ENCODE results near the gene PARD3B.

The PARD3B gene

GRCh38 chr2:204590063-204590462, 44.8 kb downstream of the PARD3B start:
- no peak for DNase-seq

DNA sequence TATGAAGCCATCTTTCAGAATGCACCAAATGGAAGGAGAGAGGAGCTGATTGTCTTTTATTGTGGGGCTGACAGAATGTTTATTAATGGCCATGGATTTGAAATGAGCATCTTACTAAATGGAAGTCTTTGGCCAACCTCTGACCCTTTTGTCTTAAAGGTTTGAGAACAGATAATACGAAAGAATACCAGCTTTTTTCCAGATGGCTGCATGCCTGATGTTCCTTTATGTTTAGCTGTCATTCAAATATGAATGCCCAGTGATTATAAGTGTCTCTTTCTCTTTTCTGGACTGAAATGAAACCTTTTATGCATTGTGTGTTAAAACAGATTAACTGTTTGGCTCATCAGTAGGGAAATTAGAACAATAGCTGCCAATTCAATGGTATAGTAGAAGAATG, 46.0 kb downstream of the PARD3B start:
- DNase-seq: no peak

GRCh38 chr2:204604061-204604460, 58.8 kb downstream of the PARD3B start:
- DNase-seq: no peak

GRCh38 chr2:204608237-204608939, 63.1 kb downstream of the PARD3B start:
- no peak for DNase-seq

DNA sequence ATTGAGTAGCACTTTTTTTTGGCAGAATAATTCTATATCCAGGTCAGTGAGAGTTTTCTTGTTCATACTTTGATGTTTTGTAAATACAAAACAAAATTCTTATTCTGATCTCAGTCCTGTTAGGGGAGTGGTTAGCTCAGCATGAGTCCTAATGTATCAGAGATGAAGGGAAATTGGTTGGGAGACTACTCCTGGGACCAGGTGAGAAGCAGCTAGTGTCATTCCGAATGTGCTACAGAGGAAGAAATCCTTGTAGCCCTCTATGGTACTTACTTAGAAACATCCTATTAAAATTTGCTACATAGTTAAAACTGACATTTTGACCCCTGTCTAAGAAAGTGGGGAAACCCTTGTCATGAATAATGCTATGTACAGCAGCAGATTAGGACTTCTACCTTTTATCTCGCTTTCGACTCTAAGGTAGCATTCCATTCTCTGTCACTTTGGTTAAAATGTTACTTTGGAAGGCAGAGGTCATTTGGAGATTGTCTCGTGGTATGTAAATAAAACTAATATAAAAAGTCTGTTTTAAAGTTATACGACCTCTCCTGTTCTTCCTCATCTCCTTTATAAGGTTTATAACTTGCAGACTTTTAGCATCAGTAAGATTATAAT, 65.8 kb downstream of the PARD3B start:
- no peak for DNase-seq

- DNase-seq: no peak
These were observed 66.5 kb downstream of the PARD3B start for GRCh38 chr2:204611764-204612163.

GRCh38 chr2:204613635-204614034, 68.4 kb downstream of the PARD3B start:
- no peak for DNase-seq

DNA sequence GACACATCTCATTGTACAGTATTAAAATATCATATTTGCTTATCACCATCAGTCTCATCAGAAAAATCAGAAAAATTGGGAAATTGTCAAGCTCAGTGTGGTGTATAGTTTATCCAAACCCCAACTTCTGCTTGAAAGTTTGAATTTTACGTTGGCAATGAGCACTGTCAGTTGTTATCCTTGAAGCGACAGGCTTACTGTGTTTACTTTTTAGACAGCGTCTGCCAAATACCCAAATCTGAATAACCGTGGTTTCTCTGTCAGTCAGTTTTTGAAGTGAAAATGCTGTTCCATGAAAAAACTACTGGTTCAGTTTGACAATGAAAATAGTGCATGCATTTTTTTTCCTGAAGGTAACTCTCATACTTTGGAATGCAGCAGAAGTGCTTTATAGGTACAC, 70.2 kb downstream of the PARD3B start:
- DNase-seq: no peak

- no peak for DNase-seq
These were observed 79.9 kb downstream of the PARD3B start for GRCh38 chr2:204625135-204625534.

- DNase-seq: no peak
These were observed 83.8 kb downstream of the PARD3B start for GRCh38 chr2:204628926-204629712.

DNA sequence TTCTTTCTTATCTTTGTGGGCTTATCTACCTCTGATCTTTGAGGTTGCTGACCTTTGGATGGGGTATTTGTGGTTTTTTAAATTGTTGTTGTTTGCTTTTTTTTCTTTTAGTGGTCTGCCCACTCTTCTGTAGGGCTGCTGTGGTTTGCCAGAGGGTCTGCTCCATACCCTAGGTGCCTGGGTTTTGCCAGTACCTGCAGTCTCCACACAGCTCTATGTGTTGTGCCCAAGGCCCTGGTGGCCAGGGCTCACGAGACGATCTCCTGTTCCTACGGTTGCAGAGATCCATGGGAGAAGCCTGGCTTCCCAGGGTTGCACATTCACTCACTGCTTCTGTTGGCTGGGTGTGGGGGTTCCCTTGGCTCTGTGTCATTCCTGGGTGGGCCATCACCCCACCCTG, 87.1 kb downstream of the PARD3B start:
- DNase-seq: no peak

DNA sequence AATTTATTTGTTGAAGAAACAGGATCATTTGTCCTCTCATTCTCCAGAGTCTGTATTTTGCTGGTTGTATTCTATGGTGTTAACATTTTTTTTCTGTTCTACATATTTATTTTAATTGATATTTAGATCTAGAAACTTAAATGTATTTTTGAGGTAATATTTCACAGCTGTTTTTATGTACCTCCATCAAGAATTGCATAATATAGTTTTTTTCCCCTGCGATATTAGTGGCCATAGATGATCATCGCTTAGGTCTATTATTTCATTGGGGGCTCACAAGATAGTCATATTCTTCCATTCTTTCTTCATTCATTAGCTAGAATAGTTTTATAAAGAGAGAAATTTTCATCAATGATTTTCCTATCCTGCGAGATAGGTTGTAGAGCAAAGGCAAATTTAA, 89.3 kb downstream of the PARD3B start:
- no peak for DNase-seq

DNA sequence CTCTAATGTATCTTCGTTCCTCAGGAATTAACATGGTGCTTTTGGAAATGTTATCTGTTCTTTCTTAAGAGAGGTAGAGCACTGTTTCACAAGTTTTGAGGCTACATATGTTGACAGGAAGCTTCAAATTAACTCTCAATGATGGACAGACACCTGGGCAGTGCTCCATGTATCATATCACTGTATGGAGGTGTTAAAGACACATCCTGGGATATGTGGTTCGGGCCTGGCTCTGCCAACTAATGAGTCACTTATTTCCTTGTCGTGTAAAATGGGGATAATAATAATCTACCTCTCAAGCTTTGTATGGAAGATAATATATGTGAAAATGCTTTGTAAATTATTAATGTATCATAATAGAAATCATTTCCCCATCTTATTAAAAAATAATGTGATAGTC, 90.2 kb downstream of the PARD3B start:
- no peak for DNase-seq

GRCh38 chr2:204638471-204639194, 93.4 kb downstream of the PARD3B start:
- no peak for DNase-seq

- DNase-seq: no peak
These were observed 98.1 kb downstream of the PARD3B start for GRCh38 chr2:204643326-204643725.

- DNase-seq: no peak
These were observed 99.9 kb downstream of the PARD3B start for GRCh38 chr2:204645018-204645773.

DNA sequence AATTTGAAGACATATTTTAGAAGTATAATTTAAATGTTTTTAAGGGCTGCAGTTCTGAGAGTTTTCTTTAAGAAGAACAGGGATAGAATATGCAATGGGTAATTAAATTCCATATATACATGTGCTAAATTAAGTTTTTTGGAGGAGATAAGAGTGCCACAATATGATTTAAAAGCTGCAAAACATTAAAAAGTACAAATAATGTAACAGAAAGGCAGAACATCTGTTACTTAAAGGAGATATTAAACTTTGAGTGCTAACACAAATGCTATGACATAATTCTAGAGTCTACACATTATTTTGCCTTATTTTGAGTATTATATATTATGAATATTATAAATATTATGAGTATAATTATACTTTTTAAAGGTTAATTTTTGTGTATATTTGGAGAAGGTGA, 102.4 kb downstream of the PARD3B start:
- DNase-seq: no peak

GRCh38 chr2:204650611-204651010, 105.3 kb downstream of the PARD3B start:
- no peak for DNase-seq

- DNase-seq: no peak
These were observed 106.8 kb downstream of the PARD3B start for GRCh38 chr2:204652063-204652462.

- no peak for DNase-seq
These were observed 109.4 kb downstream of the PARD3B start for GRCh38 chr2:204654669-204655068.

DNA sequence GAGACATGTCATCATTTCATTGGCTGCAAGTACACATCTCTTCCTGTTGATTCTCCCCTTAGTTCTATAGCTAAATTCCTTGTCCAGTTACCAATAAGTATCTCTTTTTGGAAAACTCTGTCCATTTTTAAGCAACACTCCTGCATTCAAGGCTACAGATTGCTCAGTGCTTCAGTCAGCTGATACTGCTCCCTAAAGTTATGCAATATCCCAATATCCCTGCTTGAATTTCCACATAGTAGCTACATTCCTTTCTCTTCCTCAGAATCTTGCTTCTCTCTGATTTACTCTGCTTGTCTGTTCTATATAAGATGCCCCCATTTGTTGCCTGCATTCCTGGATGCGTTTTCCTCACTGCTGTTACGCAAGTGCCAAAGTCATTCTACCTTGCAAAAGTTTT, 109.8 kb downstream of the PARD3B start:
- DNase-seq: no peak

GRCh38 chr2:204655626-204656025, 110.4 kb downstream of the PARD3B start:
- no peak for DNase-seq

DNA sequence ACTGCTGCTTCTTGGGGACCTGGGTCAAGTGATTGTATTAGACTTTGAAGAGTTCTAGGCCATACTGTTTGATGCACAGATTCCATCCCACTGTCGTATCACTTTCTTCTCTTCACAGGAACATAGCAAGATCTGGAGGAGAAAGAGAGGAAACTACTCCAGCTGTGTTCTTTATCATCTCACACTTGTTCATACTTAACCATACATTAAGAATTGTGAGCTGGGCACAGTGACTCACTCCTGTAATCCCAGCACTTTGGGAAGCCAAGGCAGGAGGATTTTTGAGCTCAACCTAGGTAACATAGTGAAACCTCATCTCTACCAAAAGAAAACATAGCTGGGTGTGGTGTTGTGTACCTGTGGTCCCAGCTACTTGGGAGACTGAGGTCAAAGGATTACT, 111.7 kb downstream of the PARD3B start:
- no peak for DNase-seq

Measured in activated effector memory CD4-positive, alpha-beta T cell treated with Interleukin-2 at 50 U/mL for 16 hours (primary cell).